ENCODE results near the gene SLC25A46. TPM values are rescaled to one million over a fixed set of nuclear protein-coding genes. Genes with fewer than 3 reads are reported as not detected.

The SLC25A46 gene
- total RNA-seq, 4 donors from 2014 or later = 36.7 to 56.6 (median 50.4) TPM

DNA sequence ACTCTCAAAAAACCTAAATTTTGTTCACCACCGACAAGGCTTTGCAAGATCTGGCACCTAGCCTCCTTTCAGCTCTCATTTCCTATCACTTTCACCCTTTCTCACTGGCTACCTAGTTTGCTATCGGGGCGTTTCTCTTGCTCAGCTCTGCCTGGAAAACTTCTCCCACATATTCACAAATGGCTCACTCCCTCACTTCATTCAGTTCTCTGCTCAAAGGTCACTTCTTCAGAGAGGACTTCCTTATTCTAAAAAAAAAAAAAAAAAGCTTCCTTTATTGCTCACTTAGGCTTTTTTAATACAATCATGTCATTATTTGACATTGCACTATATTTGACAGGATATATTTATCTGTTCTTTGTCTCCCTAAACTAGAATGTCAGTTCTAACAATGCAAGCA, 2.1 kb upstream of the SLC25A46 start:
- DNase-seq (ENCODE audit: low spot score) (no peak), ATAC-seq (ENCODE audit: low FRiP score) (no peak)
- no peak for TF ChIP-seq CTCF (IDR thresholded peaks at IDR 0.05)

DNA sequence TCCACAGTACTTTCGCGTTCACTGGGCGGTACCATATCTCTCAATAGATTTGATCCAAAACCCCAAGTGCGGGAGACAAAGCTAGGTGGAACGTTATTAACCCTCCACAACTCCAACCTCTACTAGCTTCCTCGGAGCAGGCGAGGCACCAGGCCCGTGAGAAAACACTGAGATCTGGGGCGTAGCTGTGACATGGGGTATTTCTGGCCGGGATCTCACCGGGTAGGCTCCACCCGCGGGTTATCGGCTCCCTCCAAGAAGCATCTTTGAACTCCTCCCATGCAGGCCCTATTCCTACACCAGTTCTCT, 350 bp upstream of the SLC25A46 start:
- DNase-seq (ENCODE audit: low spot score) = no peak
- no peak for TF ChIP-seq CTCF (IDR thresholded peaks at IDR 0.05)
- ATAC-seq (ENCODE audit: low FRiP score) = peak; percentile 82

DNA sequence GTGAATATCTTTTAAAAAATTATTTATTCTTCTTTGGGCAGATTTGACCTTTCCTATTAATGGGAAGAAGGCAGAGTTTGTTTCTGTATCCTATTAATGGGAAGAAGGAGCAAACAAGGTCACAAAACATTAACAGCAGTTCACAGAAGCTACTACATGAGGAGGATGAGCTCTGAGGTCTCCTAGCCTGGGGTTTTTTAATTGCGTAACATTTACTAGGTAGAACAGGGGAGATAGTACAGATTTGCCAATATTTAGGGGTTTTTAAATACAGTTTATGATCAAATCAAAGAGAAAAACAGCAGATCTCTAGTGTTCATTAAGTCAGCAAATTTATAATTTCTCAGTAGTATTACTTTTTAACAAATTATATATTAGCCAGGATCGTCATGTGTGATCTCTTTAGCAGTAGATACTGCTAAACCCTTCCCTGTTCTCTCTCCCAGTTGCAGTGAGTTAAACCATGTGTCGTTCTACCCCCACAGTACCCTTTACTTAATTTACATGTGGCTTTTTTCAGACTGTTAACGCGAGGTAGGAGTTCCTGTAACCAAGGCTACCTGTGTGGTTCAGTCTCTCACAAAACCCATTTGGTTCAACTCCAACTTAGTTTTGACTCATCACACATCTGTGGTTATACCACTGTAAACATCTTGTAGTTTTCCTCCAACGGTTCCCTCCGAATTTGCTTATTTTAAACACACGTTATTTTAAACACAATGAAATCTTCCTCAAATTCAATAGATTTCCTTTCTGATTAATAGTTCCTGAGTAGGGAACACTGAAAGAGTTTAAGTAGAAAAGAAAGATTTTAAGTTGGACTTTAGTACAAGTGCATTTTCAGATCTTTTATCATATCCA, 13.3 kb downstream of the SLC25A46 start:
- DNase-seq (ENCODE audit: low spot score) (no peak), ATAC-seq (ENCODE audit: low FRiP score) (no peak)
- no peak for TF ChIP-seq CTCF (IDR thresholded peaks at IDR 0.05)

DNA sequence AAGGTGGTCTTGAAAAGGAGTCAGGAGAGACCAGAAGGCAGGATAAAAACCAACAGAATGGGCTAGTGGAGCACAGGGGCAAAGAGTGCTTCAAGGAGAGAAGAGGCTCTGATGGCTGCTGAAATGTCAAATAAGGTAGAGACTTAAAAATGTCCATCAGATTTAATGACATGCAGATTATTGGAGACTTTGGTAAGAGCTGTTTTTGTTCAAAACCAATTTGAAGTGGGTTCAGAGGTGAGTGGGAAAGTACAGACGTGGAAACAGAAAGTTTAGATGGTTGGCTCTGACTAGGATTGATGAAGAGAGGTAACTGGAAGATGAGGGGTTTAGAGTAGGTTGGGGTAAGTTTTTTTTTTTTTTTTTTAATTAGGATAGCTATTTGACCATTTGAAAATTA, 14.1 kb downstream of the SLC25A46 start:
- ATAC-seq (ENCODE audit: low FRiP score) (no peak), DNase-seq (ENCODE audit: low spot score) (no peak)
- no peak for TF ChIP-seq CTCF (IDR thresholded peaks at IDR 0.05)

DNA sequence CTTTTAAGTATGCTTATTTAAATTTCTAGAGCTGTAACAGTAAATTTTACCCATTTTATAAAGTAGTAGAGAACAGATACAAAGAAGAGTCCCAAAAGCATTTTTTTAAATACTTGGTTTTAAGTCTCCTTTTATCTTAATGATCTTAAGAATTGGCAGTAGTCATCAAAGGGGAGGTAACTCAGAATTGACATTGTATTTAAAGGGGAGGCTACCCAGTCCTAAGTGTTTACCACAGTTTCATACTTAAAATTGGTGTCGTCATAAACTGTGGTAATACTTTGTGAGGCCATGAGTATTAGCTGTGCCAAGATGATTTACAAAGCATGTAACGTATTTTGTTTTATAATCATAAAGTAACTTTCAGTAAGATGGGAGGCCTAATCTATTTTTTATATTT, 14.8 kb downstream of the SLC25A46 start:
- DNase-seq (ENCODE audit: low spot score) = no peak
- TF ChIP-seq CTCF (IDR thresholded peaks at IDR 0.05) = no peak
- ATAC-seq (ENCODE audit: low FRiP score) = no peak

GRCh38 chr5:110754181-110754580, 15.4 kb downstream of the SLC25A46 start:
- no peak for ATAC-seq (ENCODE audit: low FRiP score)
- no peak for TF ChIP-seq CTCF (IDR thresholded peaks at IDR 0.05)
- DNase-seq (ENCODE audit: low spot score) = no peak

DNA sequence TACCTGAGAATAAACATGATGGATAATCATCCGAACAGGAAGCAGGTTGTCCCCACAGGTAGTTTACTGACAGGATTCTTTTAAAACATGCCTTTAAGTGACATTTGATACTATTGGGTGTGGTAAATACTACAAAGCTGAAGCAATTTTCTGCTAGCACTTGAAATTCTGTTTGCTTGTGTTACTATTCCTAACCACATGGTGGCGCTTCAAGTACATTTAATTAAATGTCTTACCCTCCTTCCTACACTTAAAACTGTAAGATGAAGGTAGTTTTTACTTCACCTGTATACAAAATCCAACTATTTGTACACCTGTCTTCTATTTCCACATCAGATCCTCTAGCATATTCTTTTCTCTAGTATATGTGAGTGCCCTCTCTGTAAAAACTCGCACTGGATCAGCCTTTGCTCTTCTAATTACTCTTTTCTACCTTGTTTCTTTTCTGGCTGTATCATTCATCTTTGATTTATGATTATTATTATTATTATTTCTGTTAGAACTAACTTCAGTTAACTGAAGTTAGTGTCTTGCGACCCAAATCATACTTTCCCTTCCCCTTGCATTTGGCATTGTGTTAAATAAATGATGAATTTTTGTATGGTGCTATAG, 18.4 kb downstream of the SLC25A46 start:
- ATAC-seq (ENCODE audit: low FRiP score) (no peak), DNase-seq (ENCODE audit: low spot score) (no peak)
- TF ChIP-seq CTCF (IDR thresholded peaks at IDR 0.05) = no peak

All from omental fat pad (tissue), 4 donors.